ENCODE measurements around the gene CPEB4.

DNA sequence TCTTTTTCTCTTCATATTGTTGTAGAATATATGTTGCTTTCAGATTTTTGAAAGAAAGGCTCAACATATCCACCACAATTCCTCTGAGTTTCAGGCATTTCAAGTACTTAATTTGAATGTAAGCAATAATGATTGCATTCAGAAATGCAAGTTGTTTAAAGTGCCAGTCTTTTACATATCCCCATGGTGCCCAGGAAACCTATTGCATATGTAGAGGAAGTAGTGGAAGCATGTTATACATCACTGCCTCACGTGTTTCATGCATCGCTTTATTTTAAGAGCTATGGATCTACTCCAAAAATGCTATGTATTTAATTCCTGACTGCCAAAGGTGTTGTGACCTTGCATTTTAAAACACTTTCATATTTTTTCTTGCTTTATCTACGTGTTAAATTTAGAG is 28.1 kb downstream of the CPEB4 start:
- TF ChIP-seq CTCF (conservative IDR thresholded peaks at IDR 0.05; ENCODE audit: low read depth, low read length) (no peak), POLR2A (IDR thresholded peaks at IDR 0.05; ENCODE audit: low read depth, low read length) (no peak), RAD21 (IDR thresholded peaks at IDR 0.05; ENCODE audit: low read length) (no peak), FOS (IDR thresholded peaks at IDR 0.05; ENCODE audit: low read depth, low read length) (no peak), CHD1 (IDR thresholded peaks at IDR 0.05; ENCODE audit: low read depth, low read length) (no peak), MAFK (IDR thresholded peaks at IDR 0.05; ENCODE audit: low read depth, low read length) (no peak), SMC3 (IDR thresholded peaks at IDR 0.05; ENCODE audit: low read depth, low read length) (no peak), BHLHE40 (IDR thresholded peaks at IDR 0.05; ENCODE audit: low read depth, low read length) (no peak), MXI1 (IDR thresholded peaks at IDR 0.05; ENCODE audit: borderline replicate concordance, low read depth, low read length) (no peak)
- TF ChIP-seq, protein P1, sequence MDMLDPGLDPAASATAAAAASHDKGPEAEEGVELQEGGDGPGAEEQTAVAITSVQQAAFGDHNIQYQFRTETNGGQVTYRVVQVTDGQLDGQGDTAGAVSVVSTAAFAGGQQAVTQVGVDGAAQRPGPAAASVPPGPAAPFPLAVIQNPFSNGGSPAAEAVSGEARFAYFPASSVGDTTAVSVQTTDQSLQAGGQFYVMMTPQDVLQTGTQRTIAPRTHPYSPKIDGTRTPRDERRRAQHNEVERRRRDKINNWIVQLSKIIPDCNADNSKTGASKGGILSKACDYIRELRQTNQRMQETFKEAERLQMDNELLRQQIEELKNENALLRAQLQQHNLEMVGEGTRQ (IDR thresholded peaks at IDR 0.05; ENCODE audit: low read depth, low read length) = no peak

Data from IMR-90 (cell line).